ENCODE data around the gene RNF223.

DNA sequence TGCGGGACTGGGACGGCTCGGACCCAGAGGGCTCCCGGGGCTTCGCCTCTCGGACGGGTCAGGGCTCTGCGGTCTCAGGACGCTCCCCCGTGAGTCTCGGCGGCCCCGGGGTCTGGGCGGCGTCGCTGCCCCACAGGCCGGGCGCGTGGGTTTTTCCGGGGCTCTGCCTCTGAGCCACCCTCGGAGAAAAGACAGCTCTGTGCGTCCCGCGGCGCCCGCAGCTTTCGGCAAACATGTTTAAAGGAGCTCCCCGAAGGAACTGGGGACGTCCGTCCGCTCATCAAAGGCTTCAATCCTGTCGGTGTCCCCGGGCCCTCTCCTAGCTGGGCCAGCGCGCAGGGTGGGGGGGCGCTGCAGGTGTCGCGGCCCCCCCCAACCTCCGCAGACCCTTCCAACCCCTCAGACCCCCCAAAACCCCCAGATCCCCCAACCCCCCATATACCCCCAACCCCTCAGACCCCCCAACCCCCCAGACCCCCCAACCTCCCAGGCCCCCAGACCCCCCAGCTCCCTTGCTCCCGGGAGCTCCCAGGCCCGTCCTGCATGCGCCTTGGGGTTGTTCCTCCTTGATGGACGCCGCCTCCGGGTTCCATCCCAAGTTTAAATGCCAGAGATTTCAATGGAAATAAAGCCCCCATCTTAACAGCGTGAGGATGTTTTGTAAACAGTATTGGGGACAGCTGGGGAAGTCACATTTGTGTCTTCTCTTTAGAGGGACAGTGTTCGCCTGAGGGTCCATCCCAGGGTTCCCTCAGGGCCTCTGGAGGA lies 42.8 kb upstream of the RNF223 start:
- TF ChIP-seq, protein P1, sequence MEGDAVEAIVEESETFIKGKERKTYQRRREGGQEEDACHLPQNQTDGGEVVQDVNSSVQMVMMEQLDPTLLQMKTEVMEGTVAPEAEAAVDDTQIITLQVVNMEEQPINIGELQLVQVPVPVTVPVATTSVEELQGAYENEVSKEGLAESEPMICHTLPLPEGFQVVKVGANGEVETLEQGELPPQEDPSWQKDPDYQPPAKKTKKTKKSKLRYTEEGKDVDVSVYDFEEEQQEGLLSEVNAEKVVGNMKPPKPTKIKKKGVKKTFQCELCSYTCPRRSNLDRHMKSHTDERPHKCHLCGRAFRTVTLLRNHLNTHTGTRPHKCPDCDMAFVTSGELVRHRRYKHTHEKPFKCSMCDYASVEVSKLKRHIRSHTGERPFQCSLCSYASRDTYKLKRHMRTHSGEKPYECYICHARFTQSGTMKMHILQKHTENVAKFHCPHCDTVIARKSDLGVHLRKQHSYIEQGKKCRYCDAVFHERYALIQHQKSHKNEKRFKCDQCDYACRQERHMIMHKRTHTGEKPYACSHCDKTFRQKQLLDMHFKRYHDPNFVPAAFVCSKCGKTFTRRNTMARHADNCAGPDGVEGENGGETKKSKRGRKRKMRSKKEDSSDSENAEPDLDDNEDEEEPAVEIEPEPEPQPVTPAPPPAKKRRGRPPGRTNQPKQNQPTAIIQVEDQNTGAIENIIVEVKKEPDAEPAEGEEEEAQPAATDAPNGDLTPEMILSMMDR (IDR thresholded peaks at IDR 0.05), result no peak
- TF ChIP-seq POLR2AphosphoS5 (IDR thresholded peaks at IDR 0.05) (no peak), EP300 (IDR thresholded peaks at IDR 0.05) (no peak), POLR2A (IDR thresholded peaks at IDR 0.05) (no peak)

Measured in stomach (tissue), 4 donors.